GM18909 (cell line): Measurements from ENCODE around the gene ARID1B.

Experiments used
- ATAC-seq: cut with Tn5 transposase; IDR thresholded peaks from one replicate; pipeline ENCODE4 v1.9.1; 2021; ENCODE audit warnings: mild to moderate bottlenecking; ENCODE audit not compliant: unreplicated experiment, poor library complexity

ARID1B gene

GRCh38 chr6:156821707-156822106 lies 44.5 kb downstream of the ARID1B start:
- peak; percentile 59 for ATAC-seq

DNA sequence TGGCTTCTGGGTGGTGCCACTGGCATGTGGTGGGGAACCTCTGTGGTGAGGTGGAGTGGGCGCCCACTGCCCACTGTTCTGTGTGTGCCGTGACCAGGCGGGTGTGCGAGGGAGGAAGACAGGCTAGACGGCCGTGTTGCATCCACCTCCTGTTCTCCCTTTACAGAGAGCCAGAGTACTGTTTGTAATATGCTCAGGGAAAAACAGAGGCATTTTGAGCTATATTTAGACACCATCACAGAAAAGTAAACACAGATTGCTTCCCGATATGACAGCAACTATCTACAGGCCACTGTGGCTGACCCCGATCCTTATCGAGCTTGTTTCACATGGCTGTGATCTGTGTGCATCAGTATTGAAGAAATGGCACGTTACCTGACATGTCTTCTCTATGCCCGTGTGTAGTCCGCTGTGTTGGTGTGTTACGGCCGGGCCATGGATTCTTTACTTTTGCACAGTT lies 45.6 kb downstream of the ARID1B start:
- ATAC-seq, result no peak

GRCh38 chr6:156824142-156824541 lies 47.0 kb downstream of the ARID1B start:
- ATAC-seq, result no peak

- ATAC-seq, result no peak
These were observed 48.3 kb downstream of the ARID1B start for GRCh38 chr6:156825475-156825874.

- no peak for ATAC-seq
These were observed 49.2 kb downstream of the ARID1B start for GRCh38 chr6:156826290-156826955.

DNA sequence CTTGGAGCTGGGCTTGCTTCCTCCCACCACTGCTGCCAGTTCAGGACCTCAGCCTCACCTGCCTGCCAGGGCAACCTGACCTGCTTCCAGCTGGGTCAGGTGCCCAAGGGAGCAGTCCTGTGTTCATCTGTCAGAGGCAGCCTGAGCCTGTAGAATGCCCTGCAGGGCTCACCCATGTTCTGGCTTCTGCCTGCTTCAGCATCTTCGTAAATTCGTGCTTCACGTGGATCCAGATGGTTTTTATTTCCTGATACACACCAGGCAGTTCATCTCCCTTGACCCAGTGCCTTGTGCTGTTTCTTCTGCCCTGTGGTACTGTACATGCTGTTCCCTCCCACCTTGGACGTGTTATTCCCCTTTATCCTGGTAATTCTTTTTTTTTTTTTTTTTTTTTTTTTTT lies 50.2 kb downstream of the ARID1B start:
- no peak for ATAC-seq

- ATAC-seq, result peak; percentile 63
These were observed 51.1 kb downstream of the ARID1B start for GRCh38 chr6:156828280-156828703.

GRCh38 chr6:156830126-156830525 lies 52.9 kb downstream of the ARID1B start:
- no peak for ATAC-seq

DNA sequence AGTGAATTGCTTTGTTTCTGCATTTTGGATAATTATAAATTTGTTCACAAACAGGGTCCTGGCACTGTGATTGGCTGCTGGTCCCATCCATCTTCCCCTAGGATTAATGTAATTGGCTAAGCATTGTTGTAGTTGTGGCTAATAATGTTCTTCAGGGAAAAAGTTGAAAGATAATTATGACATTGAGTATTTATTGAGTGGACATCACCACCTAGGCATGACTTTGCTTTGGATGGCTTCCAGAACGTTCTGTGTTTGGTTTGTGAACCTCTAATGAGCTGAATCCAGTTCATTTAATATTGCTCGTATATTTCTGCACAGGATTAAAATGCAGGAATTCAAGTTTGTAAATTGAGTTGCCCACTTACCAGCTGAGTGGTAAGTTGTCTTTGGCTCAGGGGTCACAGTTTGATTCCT lies 55.1 kb downstream of the ARID1B start:
- no peak for ATAC-seq

DNA sequence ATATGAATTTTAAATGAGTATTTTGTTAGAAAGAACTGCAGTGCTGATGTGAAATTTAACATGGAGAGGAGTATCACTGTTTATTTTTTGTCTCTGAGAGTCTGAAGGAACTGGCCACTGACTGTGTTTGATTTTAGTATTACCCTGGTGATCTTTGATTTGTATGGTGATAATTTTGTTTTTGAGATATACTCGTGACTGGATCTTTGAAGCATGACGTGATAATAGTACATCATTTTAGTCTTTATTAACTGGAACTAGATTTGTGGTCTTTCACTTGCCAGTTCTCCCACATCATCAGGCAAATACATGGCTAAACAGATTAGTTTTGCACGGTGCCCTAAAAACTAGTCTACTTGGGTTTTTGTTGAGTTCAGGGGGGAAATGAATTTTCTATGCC lies 55.5 kb downstream of the ARID1B start:
- no peak for ATAC-seq

DNA sequence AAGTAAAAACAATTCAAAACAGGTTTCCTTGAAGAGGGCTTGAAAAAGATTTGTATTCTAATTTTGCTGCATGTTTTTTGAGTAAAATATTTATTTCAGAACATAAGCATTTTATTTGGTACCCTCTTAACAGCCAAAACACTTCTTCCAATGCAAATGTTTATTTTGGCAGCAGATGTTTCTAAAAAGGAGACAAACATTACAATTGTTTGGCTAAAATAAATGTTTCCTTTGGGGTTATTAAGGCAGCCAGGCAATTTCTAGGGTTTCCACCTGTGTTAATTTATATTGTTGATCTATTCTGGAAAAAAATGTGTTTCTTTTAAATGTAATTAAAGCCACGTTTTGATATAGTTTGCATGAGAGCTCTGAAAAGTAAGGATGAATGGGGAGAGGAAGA lies 56.6 kb downstream of the ARID1B start:
- ATAC-seq, result no peak

DNA sequence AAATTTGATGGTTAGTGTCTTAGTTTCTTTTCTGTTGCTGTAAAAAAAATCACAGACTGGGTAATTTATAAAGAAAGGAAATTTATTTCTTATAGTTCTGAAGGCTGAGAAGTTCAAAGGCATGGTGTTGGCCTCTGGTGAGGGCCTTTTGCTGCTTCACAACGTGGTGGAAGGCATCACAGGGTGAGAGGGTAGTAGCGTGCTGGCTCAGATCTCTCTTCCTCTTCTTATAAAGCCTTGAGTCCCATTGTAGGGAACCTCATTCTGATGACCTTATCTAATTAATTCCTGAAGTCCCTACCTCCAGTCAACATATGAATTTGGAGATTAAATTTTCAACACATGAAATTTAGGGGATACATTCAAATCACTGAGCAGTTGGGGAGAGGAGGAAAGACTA lies 62.0 kb downstream of the ARID1B start:
- no peak for ATAC-seq

- ATAC-seq, result no peak
These were observed 62.4 kb downstream of the ARID1B start for GRCh38 chr6:156839591-156840001.

DNA sequence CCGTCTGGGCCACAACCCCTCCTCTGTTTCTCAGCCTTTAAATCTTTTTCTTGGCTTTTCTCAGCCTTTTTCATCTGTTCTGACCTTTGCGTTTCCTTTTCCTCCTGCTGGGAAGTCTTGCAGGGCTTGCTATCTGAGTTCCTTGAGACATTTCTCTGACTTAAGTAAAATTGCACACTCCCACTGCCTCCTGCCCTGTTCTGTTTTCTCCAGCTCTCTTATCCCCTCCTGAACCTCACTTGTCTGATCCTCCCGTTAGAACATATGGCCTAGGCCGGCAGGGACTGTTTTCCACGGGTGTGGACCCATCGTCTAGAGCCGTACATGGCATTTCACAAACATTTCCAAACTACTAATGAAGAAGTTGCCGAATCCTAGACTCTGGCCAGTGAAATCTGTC lies 63.0 kb downstream of the ARID1B start:
- no peak for ATAC-seq

GRCh38 chr6:156840606-156841005 lies 63.4 kb downstream of the ARID1B start:
- no peak for ATAC-seq

DNA sequence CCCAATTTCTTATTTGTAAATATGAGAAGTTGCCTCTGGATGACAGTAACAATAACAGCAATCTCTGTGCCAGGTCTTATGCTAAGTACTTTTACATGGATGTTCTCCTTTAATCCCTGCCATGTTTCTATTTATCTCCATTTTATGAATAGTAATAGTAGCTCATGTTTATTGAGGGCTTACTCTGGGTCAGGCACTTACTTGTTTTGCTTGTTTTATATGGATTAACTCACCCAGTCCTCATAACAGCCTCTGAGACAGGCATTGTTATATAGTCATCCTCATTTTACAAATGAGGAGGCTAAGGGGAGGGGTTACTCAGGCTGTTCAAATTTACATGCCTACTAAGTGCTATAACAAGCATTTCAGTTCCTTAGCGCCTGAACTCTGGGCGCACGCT lies 64.3 kb downstream of the ARID1B start:
- no peak for ATAC-seq

GRCh38 chr6:156842598-156843250 lies 65.5 kb downstream of the ARID1B start:
- no peak for ATAC-seq

- ATAC-seq, result no peak
These were observed 66.9 kb downstream of the ARID1B start for GRCh38 chr6:156844089-156844488.

DNA sequence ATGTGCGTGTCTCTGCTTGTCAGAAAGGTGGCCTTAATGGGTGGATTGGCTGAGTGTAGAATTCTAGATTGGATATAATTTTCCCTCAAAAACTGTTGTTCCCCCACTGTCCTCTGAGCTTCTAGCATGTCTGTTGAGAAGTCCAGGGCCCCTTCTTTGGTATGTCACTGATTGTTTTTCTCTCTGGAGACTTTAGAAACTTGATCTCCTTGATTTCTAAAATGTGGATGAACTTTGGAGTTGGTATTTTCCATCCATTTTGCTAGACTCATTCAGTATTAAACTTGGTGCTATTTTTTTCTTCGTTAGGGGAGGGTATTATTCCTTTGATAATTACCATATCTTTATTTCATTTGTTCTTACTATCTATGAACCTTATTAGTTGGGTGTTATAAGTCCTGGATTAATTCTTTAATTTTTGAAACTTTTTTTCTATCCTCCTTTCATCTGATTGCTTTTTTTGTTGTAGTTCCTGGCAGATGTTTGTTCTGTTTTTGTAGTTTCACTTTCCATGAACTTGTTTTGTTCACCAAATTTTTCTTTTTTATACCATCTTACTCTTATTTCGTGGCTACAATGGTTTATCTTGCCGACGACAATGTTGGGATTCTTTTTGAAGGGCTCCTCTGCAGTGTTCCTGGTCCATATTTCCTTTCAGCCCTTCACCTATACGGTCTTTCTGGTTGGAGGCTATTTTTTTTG lies 68.4 kb downstream of the ARID1B start:
- ATAC-seq, result no peak

- no peak for ATAC-seq
These were observed 69.8 kb downstream of the ARID1B start for GRCh38 chr6:156846845-156847599.

DNA sequence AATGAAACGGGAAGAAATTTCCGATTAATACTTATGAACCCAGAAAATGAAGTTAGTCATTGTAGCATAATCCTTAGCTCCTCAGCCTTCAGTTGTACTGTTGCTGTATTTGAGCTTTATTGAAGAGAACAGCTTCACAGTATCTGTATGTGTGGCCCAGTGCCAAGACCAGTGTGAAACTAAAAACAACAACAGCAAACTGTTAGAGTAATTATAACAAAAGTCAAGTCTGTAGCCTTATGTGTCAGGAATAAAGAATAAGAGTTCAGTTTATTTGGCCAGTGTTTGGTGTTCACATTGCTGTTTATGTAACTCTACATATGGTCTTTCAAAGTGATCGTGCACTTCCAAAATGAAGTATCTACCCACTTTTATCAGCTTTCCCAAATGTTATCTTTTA lies 70.9 kb downstream of the ARID1B start:
- no peak for ATAC-seq
